NB4 (cell line): ENCODE measurements around the gene MBOAT2.
"Not testable (repeated sequence)": the region's sequence is repeated elsewhere in the genome, so short reads cannot be mapped to it uniquely, and the experiment has no call there.

ENCODE experiments used
- MYC ChIP-seq: IDR thresholded peaks from 2 replicates; pipeline ENCODE4 v1.6.1; 2011; ENCODE audit warnings: low read depth, low read length
- POLR2A ChIP-seq: IDR thresholded peaks from 2 replicates; pipeline ENCODE4 v1.6.1; 2011; ENCODE audit warnings: mild to moderate bottlenecking; ENCODE audit not compliant: insufficient read length; ENCODE audit errors: extremely low read depth
- TF ChIP-seq, protein P1 (sequence below): IDR thresholded peaks from 2 replicates; pipeline ENCODE4 v1.6.1; 2011; ENCODE audit warnings: low read depth, low read length
- TF ChIP-seq, protein P2 (sequence below): IDR thresholded peaks from one replicate; pipeline ENCODE4 v1.5.1; 2012; ENCODE audit warnings: low read depth, low read length

DNA sequence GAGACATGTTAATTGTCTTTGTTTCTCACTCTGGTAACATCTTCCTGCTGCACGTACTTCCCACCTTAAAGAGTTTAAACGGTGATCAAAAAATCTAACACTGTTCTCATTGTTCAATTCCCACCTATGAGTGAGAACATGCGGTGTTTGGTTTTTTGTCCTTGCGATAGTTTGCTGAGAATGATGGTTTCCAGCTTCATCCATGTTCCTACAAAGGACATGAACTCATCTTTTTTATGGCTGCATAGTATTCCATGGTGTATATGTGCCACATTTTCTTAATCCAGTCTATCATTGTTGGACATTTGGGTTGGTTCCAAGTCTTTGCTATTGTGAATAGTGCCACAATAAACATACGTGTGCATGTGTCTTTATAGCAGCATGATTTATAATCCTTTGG is 73.3 kb downstream of the MBOAT2 start:
- TF ChIP-seq POLR2A, MYC: not testable (repeated sequence)
- TF ChIP-seq, protein P1, sequence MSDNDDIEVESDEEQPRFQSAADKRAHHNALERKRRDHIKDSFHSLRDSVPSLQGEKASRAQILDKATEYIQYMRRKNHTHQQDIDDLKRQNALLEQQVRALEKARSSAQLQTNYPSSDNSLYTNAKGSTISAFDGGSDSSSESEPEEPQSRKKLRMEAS: not testable (repeated sequence)
- TF ChIP-seq, protein P2, sequence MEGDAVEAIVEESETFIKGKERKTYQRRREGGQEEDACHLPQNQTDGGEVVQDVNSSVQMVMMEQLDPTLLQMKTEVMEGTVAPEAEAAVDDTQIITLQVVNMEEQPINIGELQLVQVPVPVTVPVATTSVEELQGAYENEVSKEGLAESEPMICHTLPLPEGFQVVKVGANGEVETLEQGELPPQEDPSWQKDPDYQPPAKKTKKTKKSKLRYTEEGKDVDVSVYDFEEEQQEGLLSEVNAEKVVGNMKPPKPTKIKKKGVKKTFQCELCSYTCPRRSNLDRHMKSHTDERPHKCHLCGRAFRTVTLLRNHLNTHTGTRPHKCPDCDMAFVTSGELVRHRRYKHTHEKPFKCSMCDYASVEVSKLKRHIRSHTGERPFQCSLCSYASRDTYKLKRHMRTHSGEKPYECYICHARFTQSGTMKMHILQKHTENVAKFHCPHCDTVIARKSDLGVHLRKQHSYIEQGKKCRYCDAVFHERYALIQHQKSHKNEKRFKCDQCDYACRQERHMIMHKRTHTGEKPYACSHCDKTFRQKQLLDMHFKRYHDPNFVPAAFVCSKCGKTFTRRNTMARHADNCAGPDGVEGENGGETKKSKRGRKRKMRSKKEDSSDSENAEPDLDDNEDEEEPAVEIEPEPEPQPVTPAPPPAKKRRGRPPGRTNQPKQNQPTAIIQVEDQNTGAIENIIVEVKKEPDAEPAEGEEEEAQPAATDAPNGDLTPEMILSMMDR: not testable (repeated sequence)
